Activated naive CD8-positive, alpha-beta T cell treated with anti-CD3 and anti-CD28 coated beads, Interleukin-2, amount 50 U/mL, for 24 hours (primary cell): ENCODE measurements around the gene TRIM67.
A peak's percentile ranks its signal among the peaks of the same experiment; 100 is the strongest.

Source experiments
- ATAC-seq: fragments of 150-1000 bp; cut with Tn5 transposase; one replicate; pipeline ENCODE4 v1.10.0; 2021
- DNase-seq: peaks from one replicate; pipeline ENCODE4 v3.0.0; 2021
- H3K27ac Mint-ChIP-seq: one replicate; pipeline ENCODE4 v1.8.0; 2021; ENCODE audit warnings: mild to moderate bottlenecking, mixed read lengths
- H3K27me3 Mint-ChIP-seq: one replicate; pipeline ENCODE4 v1.8.0; 2021; ENCODE audit warnings: mixed read lengths
- H3K36me3 Mint-ChIP-seq: one replicate; pipeline ENCODE4 v1.8.0; 2021; ENCODE audit warnings: low read depth, mixed read lengths
- H3K4me1 Mint-ChIP-seq: one replicate; pipeline ENCODE4 v1.8.0; 2021; ENCODE audit warnings: mixed read lengths
- H3K4me3 Mint-ChIP-seq: one replicate; pipeline ENCODE4 v1.8.0; 2021; ENCODE audit warnings: mild to moderate bottlenecking, moderate library complexity, mixed read lengths
- H3K9me3 Mint-ChIP-seq: one replicate; pipeline ENCODE4 v1.8.0; 2021; ENCODE audit warnings: mixed read lengths

The TRIM67 gene

DNA sequence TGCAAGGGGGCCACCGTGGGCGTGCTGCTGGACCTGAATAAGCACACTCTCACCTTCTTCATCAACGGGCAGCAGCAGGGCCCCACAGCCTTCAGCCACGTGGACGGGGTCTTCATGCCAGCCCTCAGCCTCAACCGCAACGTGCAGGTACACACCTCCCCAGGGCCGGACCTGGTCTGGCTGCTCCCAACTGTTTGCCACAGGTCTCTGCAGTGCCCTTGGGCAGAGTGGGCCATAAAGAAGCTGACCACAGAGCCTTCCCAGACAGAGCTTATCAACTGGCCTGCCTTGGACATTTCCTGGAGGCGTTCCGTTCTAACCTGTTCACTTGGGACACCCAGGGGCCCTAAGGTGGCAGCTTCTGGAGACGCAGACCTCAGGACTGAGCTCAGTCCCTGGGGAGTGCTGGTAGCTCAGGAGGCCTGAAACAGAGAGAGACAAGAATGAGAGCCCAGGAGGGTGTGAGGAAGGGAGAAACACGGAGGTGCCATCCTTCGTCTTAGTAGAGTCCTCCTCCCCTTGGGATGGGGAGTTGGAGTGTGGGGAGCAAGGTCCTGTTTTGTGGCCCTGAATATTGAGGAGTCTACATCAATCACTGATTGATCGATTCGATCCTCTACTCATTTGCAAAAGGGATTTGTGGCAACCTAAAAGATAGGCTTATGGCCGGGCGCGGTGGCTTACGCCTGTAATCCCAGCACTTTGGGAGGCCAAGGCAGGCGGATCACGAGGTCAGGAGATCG is 52.1 kb downstream of the TRIM67 start:
- Mint-ChIP-seq H3K27ac (no peak overlapping the region), H3K36me3 (no peaks in the 10 kb centered on the region), H3K4me3 (no peak overlapping the region), H3K27me3 (peaks cover 2% of the 10 kb centered on the region), H3K4me1 (peaks cover 24% of the 10 kb centered on the region), H3K9me3 (no peaks in the 10 kb centered on the region)
- ATAC-seq = no peak
- DNase-seq = no peak

DNA sequence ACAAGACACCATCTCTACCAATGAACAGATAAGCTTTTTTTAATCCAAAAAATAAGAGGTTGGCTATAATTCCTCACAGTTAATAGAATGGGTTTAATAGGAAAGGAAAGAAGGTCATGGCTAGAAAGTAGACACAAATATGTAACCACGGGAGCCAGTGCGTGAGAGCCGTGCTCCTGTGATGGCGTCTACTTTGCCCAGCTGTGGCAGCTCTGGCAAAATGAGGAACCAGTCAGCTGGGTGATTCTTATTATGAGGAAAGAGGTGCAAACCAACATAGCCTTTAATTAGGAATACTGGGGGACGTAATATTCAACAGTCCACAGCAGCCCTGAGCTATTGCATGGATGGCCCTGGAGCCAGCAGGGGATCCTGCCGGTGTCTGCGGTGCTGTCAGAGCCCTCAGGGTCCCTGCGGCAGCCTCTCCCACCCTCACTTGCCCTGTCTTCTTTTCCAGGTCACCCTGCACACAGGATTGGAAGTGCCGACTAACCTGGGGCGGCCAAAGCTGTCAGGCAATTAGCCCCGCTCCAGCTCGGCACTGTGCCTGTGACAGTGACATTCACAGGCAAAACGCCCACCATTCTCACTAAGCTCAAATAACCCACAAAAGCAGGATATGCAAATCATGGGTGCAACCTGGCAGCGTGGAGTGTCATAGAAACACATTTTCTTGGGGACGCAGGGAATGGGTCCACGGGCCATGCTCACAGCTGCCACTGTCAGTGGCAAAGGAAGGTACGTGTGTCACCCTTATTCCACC is 53.2 kb downstream of the TRIM67 start:
- Mint-ChIP-seq H3K4me1 (peaks cover 24% of the 10 kb centered on the region), H3K36me3 (no peaks in the 10 kb centered on the region), H3K9me3 (no peaks in the 10 kb centered on the region), H3K27ac (no peak overlapping the region), H3K27me3 (peaks cover 2% of the 10 kb centered on the region), H3K4me3 (no peak overlapping the region)
- peak; percentile 34 for ATAC-seq
- peak; percentile 26 for DNase-seq

DNA sequence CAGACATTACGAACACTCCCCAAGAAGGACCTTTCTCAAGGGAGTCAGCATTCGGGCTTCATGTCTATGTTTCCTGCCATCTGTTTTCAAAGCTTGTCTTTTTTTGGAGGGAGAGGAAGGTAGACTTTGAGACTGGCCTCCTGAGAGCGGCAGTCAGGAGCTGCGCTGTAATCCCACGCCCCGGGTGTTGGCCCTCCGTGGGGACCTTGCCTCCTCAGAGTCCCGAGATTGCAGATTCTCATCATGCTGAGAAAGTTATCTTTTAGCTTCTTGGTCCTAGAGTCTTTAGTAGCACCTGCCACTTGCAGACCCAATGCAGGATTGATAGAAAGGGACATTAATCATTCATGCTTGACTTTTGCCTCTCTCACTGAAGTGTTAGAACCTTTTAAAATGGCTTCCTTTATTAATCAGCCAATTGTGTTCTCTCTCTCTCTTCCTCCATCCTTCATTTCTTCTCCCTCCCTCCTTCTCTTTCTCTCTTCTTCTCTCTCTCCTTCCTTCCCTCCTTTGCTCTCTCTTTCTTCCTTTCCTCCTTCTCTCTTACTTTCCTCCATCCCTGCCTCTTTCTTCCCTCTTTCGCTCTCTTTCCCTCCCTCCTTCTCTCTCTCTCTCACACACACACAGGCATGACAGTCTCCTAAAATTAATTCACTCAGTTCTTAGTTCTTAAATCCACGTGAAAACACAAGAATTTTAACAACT is 54.0 kb downstream of the TRIM67 start:
- H3K4me3 Mint-ChIP-seq = no peak overlapping the region
- peaks cover 24% of the 10 kb centered on the region for H3K4me1 Mint-ChIP-seq
- H3K36me3 Mint-ChIP-seq = no peaks in the 10 kb centered on the region
- no peaks in the 10 kb centered on the region for H3K9me3 Mint-ChIP-seq
- H3K27ac Mint-ChIP-seq = no peak overlapping the region
- H3K27me3 Mint-ChIP-seq = peaks cover 2% of the 10 kb centered on the region
- ATAC-seq = no peak
- no peak for DNase-seq

GRCh38 chr1:231216498-231216897 is 54.6 kb downstream of the TRIM67 start:
- peaks cover 2% of the 10 kb centered on the region for H3K27me3 Mint-ChIP-seq
- peaks cover 20% of the 10 kb centered on the region for H3K4me1 Mint-ChIP-seq
- no peak for ATAC-seq
- H3K27ac Mint-ChIP-seq = no peak overlapping the region
- no peak overlapping the region for H3K4me3 Mint-ChIP-seq
- no peak for DNase-seq
- H3K36me3 Mint-ChIP-seq = no peaks in the 10 kb centered on the region
- no peaks in the 10 kb centered on the region for H3K9me3 Mint-ChIP-seq

- ATAC-seq = no peak
- H3K9me3 Mint-ChIP-seq = no peaks in the 10 kb centered on the region
Measured at GRCh38 chr1:231217056-231217455, 55.2 kb downstream of the TRIM67 start.

GRCh38 chr1:231218078-231218477 is 56.2 kb downstream of the TRIM67 start:
- DNase-seq = no peak
- no peak for ATAC-seq
- no peak overlapping the region for H3K4me3 Mint-ChIP-seq
- no peak overlapping the region for H3K27ac Mint-ChIP-seq
- peaks cover 2% of the 10 kb centered on the region for H3K27me3 Mint-ChIP-seq
- H3K4me1 Mint-ChIP-seq = peaks cover 16% of the 10 kb centered on the region
- H3K36me3 Mint-ChIP-seq = no peaks in the 10 kb centered on the region
- no peaks in the 10 kb centered on the region for H3K9me3 Mint-ChIP-seq

More at GRCh38 chr1:231217056-231217455, 55.2 kb downstream of the TRIM67 start:
- Mint-ChIP-seq H3K27ac (no peak overlapping the region), H3K27me3 (peaks cover 2% of the 10 kb centered on the region), H3K4me1 (peaks cover 16% of the 10 kb centered on the region), H3K36me3 (no peaks in the 10 kb centered on the region), H3K4me3 (no peak overlapping the region)
- no peak for DNase-seq

DNA sequence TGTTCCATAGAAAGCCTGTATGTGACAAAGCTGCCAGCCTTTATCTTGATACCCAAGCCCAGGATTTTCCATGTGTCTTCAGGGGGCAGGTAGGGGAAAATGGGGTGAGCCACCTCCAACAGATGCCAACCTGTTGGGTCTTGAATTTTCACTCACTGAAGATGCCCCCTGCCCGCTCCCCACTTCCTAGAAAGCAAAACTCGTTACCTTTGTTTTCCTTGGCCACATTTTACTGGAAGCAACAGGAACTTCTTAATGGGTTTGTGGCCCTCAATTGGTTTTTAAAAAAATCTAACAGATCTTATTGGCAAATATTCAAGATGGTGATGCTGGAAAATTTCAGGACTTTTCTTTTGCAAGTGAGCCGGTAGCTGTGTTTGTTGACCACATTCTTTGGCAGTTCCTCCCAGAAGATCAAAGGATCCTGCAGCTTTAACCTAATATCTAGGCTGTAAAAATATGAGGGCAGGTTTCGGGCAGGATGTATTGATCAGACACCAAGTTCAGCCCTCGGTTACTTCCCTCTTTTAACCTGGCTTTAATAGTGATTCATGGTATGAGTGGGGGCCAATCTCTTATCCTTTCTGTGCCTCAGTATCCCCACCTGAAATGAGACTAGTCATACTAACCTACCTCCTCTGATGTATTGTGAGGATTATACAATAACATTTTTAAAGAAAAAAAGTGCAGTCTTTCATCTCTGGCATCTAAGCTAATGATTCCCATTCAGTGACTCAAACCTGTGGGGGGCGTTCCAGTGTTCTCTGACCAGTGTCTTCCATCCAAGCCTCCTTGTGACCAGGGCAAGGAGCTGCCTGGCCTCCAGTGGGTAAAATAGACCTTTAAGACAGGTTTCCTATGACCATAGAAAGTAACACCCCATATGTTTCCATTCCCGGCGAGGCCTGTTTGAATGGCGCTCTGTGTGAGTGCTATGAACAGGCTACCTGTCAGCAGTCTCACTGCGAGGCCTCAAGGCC is 57.9 kb downstream of the TRIM67 start:
- H3K4me3 Mint-ChIP-seq = no peak overlapping the region
- DNase-seq (no peak), ATAC-seq (peak; percentile 9)
- H3K27me3 Mint-ChIP-seq = no peaks in the 10 kb centered on the region
- no peak overlapping the region for H3K27ac Mint-ChIP-seq
- H3K4me1 Mint-ChIP-seq = peaks cover 16% of the 10 kb centered on the region
- peaks cover 4% of the 10 kb centered on the region for H3K36me3 Mint-ChIP-seq
- no peaks in the 10 kb centered on the region for H3K9me3 Mint-ChIP-seq

GRCh38 chr1:231220801-231221200 is 58.9 kb downstream of the TRIM67 start:
- Mint-ChIP-seq H3K27me3 (no peaks in the 10 kb centered on the region), H3K4me3 (no peak overlapping the region), H3K27ac (no peak overlapping the region), H3K9me3 (no peaks in the 10 kb centered on the region), H3K36me3 (peaks cover 13% of the 10 kb centered on the region), H3K4me1 (peaks cover 5% of the 10 kb centered on the region)
- no peak for DNase-seq
- ATAC-seq = no peak

GRCh38 chr1:231226156-231226555 is 64.3 kb downstream of the TRIM67 start:
- H3K36me3 Mint-ChIP-seq = peaks cover 40% of the 10 kb centered on the region
- no peak for ATAC-seq

GRCh38 chr1:231231511-231231910 is 69.7 kb downstream of the TRIM67 start:
- H3K4me1 Mint-ChIP-seq = peaks cover 15% of the 10 kb centered on the region
- H3K9me3 Mint-ChIP-seq = no peaks in the 10 kb centered on the region
- H3K27ac Mint-ChIP-seq = no peak overlapping the region
- H3K4me3 Mint-ChIP-seq = no peak overlapping the region
- ATAC-seq (no peak), DNase-seq (no peak)
- H3K36me3 Mint-ChIP-seq = peaks cover 38% of the 10 kb centered on the region
- no peaks in the 10 kb centered on the region for H3K27me3 Mint-ChIP-seq

More at GRCh38 chr1:231226156-231226555, 64.3 kb downstream of the TRIM67 start:
- Mint-ChIP-seq H3K9me3 (no peaks in the 10 kb centered on the region), H3K27me3 (no peaks in the 10 kb centered on the region), H3K4me1 (peaks cover 2% of the 10 kb centered on the region), H3K27ac (no peak overlapping the region), H3K4me3 (no peak overlapping the region)
- no peak for DNase-seq

GRCh38 chr1:231232870-231233734 is 71.2 kb downstream of the TRIM67 start:
- DNase-seq (no peak), ATAC-seq (no peak)
- Mint-ChIP-seq H3K4me3 (no peak overlapping the region), H3K27me3 (no peaks in the 10 kb centered on the region), H3K36me3 (peaks cover 38% of the 10 kb centered on the region), H3K27ac (no peak overlapping the region), H3K9me3 (no peaks in the 10 kb centered on the region), H3K4me1 (peaks cover 21% of the 10 kb centered on the region)

GRCh38 chr1:231233735-231234417 is 72.0 kb downstream of the TRIM67 start:
- no peaks in the 10 kb centered on the region for H3K27me3 Mint-ChIP-seq
- H3K4me1 Mint-ChIP-seq = peaks cover 26% of the 10 kb centered on the region
- DNase-seq (no peak), ATAC-seq (no peak)
- H3K9me3 Mint-ChIP-seq = no peaks in the 10 kb centered on the region
- no peak overlapping the region for H3K27ac Mint-ChIP-seq
- H3K4me3 Mint-ChIP-seq = no peak overlapping the region
- peaks cover 43% of the 10 kb centered on the region for H3K36me3 Mint-ChIP-seq

GRCh38 chr1:231234506-231234905 is 72.6 kb downstream of the TRIM67 start:
- DNase-seq (no peak), ATAC-seq (no peak)
- Mint-ChIP-seq H3K4me3 (no peak overlapping the region), H3K9me3 (no peaks in the 10 kb centered on the region), H3K27me3 (no peaks in the 10 kb centered on the region), H3K27ac (no peak overlapping the region), H3K4me1 (peaks cover 28% of the 10 kb centered on the region), H3K36me3 (peaks cover 47% of the 10 kb centered on the region)
